Keratinocyte (primary cell): ENCODE measurements around the gene GNPNAT1.

Experiments used
- CTCF ChIP-seq, 3 experiments: IDR thresholded peaks in 1 of 3; conservative IDR thresholded peaks in 1 of 3; optimal IDR thresholded peaks in 1 of 3; 2 replicates in 2 of 3; 3 replicates in 1 of 3; pipeline versions ENCODE3 to v1.5.1; 2011; ENCODE audit warnings: low read length in 3 of 3, mild to moderate bottlenecking in 3 of 3, moderate library complexity in 2 of 3, control low read depth in 1 of 3, inconsistent platforms in 1 of 3; ENCODE audit not compliant: insufficient read depth in 2 of 3; ENCODE audit errors: extremely low read depth in 1 of 3
- EZH2 ChIP-seq: IDR thresholded peaks from one replicate; pipeline ENCODE4 v1.6.1; 2012; ENCODE audit warnings: inconsistent platforms, mild to moderate bottlenecking, low read length, moderate library complexity

- TF ChIP-seq CTCF (optimal IDR thresholded peaks at IDR 0.05 in 1 of 3, IDR thresholded peaks at IDR 0.05 in 1 of 3, conservative IDR thresholded peaks at IDR 0.05 in 1 of 3; ENCODE audit: extremely low read depth in 1 of 3, insufficient read depth in 2 of 3, low read length in 3 of 3) (no peak), EZH2 (no peak)
Observed at GRCh38 chr14:52836063-52836462, 44.7 kb upstream of the GNPNAT1 start.
